Thoracic aorta (tissue), 2 donors: ENCODE measurements around the gene PRKCA. TPM values are rescaled to one million over a fixed set of nuclear protein-coding genes. Genes with fewer than 3 reads are reported as not detected.

ENCODE experiments used
- ATAC-seq: fragments of 150-250 bp; one replicate; pipeline ENCODE4 v1.8.0; 2017; ENCODE audit warnings: low read depth; ENCODE audit not compliant: insufficient number of reproducible peaks, low FRiP score
- DNase-seq: peaks from one replicate; pipeline ENCODE4 v3.0.0-alpha.2; 2020; ENCODE audit warnings: low spot score
- H3K27ac ChIP-seq, 2 donors: fragments of 200-600 bp; sonication (generic); 1 replicate in 1 of 2; 2 replicates in 1 of 2; pipeline ENCODE4 v1.5.1; 2016; ENCODE audit warnings: mild to moderate bottlenecking in 2 of 2, moderate library complexity in 2 of 2
- H3K27me3 ChIP-seq: fragments of 200-600 bp; sonication (generic); replicated peaks from 2 replicates; pipeline ENCODE4 v1.6.0; 2016; ENCODE audit warnings: mild to moderate bottlenecking; ENCODE audit not compliant: insufficient read depth
- H3K36me3 ChIP-seq: fragments of 200-600 bp; sonication (generic); one replicate; pipeline ENCODE4 v1.5.1; 2016
- H3K4me1 ChIP-seq, 2 donors: fragments of 200-600 bp; sonication (generic); 1 replicate in 1 of 2; 2 replicates in 1 of 2; pipeline versions ENCODE4 v1.5.1 to v1.6.0; 2016; ENCODE audit warnings: low read depth in 2 of 2, mild to moderate bottlenecking in 1 of 2; ENCODE audit not compliant: control insufficient read depth in 1 of 2
- H3K4me3 ChIP-seq: fragments of 200-600 bp; sonication (generic); 2 replicates; pipeline ENCODE4 v1.5.1; 2016; ENCODE audit warnings: mild to moderate bottlenecking
- H3K9me3 ChIP-seq: fragments of 200-600 bp; sonication (generic); 2 replicates; pipeline ENCODE4 v1.5.1; 2016
- CTCF ChIP-seq: fragments of 200-600 bp; sonication (generic); IDR thresholded peaks from one replicate; pipeline ENCODE4 v1.5.1; 2019; ENCODE audit warnings: antibody characterized with exemption
- total RNA-seq, 2 donors: library from RNA; depleted of rRNA; stranded (reverse); fragments of >200 nt; gene quantifications; one replicate each; pipeline versions ENCODE4 v1.1.0 to v1.2.3, GENCODE V29; 2016

The PRKCA gene
- total RNA-seq, 2 donors from 2014 or later: 9.1 to 11.6 TPM

- TF ChIP-seq CTCF: no peak
- H3K4me1 ChIP-seq: no peaks in the 10 kb centered on the region
- H3K27me3 ChIP-seq: no peaks in the 10 kb centered on the region
- no peaks in the 10 kb centered on the region for H3K36me3 ChIP-seq
- H3K27ac ChIP-seq: no peak overlapping the region
- H3K9me3 ChIP-seq: no peaks in the 10 kb centered on the region
- ATAC-seq (no peak), DNase-seq (no peak)
- H3K4me3 ChIP-seq: no peak overlapping the region
Observed at GRCh38 chr17:66830451-66830850, 528.0 kb downstream of the PRKCA start.

- Histone ChIP-seq H3K27me3 (no peaks in the 10 kb centered on the region), H3K36me3 (no peaks in the 10 kb centered on the region), H3K4me1 (no peaks in the 10 kb centered on the region), H3K4me3 (no peak overlapping the region), H3K27ac (no peak overlapping the region), H3K9me3 (no peaks in the 10 kb centered on the region)
- TF ChIP-seq CTCF: no peak
- ATAC-seq (no peak), DNase-seq (no peak)
Observed at GRCh38 chr17:66831383-66832210, 529.2 kb downstream of the PRKCA start.

GRCh38 chr17:66833201-66833600 lies 530.8 kb downstream of the PRKCA start:
- ATAC-seq: no peak
- TF ChIP-seq CTCF: no peak
- Histone ChIP-seq H3K27ac (no peak overlapping the region), H3K4me3 (no peak overlapping the region), H3K9me3 (no peaks in the 10 kb centered on the region), H3K4me1 (no peaks in the 10 kb centered on the region), H3K27me3 (no peaks in the 10 kb centered on the region), H3K36me3 (no peaks in the 10 kb centered on the region)
- no peak for DNase-seq

- Histone ChIP-seq H3K9me3 (no peaks in the 10 kb centered on the region), H3K36me3 (no peaks in the 10 kb centered on the region), H3K27ac (no peak overlapping the region), H3K27me3 (no peaks in the 10 kb centered on the region), H3K4me1 (no peaks in the 10 kb centered on the region), H3K4me3 (no peak overlapping the region)
- TF ChIP-seq CTCF: no peak
- no peak for DNase-seq
- ATAC-seq: no peak
Observed at GRCh38 chr17:66834426-66834918, 532.1 kb downstream of the PRKCA start.

GRCh38 chr17:66834919-66835454 lies 532.6 kb downstream of the PRKCA start, which contains the start of gene CACNG5:
Gene CACNG5, plus strand, starts transcription at chr17:66835117. Its CDS starts 42,216 bp downstream, at chr17:66877333.
- Histone ChIP-seq H3K27me3 (no peaks in the 10 kb centered on the region), H3K36me3 (no peaks in the 10 kb centered on the region), H3K4me3 (no peak within 1 kb of the TSS), H3K4me1 (no peaks in the 10 kb centered on the region), H3K27ac (no peak within 1 kb of the TSS), H3K9me3 (no peaks in the 10 kb centered on the region)
- ATAC-seq (no peak), DNase-seq (no peak)
- no peak for TF ChIP-seq CTCF
